MCF 10A (cell line): ENCODE results near the gene TAF4. TPM values are rescaled to one million over a fixed set of nuclear protein-coding genes. Genes with fewer than 3 reads are reported as not detected.

ENCODE experiments used
- Bru-seq: library from RNA; stranded (reverse); fragments of 400-500 nt; gene quantifications from one replicate; lab custom pipeline; 2021; lab: Mats Ljungman, UMichigan
- BruChase-seq, 2 experiments: library from RNA; stranded (reverse); fragments of 400-500 nt; gene quantifications; one replicate each; lab custom pipeline; 2021; lab: Mats Ljungman, UMichigan
- BruUV-seq: library from RNA; stranded (reverse); fragments of 400-500 nt; replicated peaks from 2 replicates; lab custom pipeline; 2021; lab: Mats Ljungman, UMichigan
- CTCF ChIA-PET: fragments of 300-600 bp; sonication (Branson Sonifier 250); formaldehyde crosslinking; extraction: SDS; loops from one replicate; lab custom pipeline; 2021; ENCODE audit warnings: antibody characterized with exemption, inconsistent platforms; lab: Yijun Ruan, JAX
- POLR2A ChIA-PET: fragments of 300-600, 350-650 bp; sonication (Branson Sonifier 250); formaldehyde crosslinking; extraction: SDS; loops from one replicate; lab custom pipeline; 2020; ENCODE audit warnings: antibody characterized with exemption, inconsistent platforms; lab: Yijun Ruan, JAX
- DNase-seq: peaks from one replicate; pipeline ENCODE4 v3.0.0-alpha.2; 2018; ENCODE audit not compliant: unreplicated experiment
- H3K27ac Mint-ChIP-seq: one replicate; pipeline ENCODE4 v1.8.0; 2022; ENCODE audit warnings: mild to moderate bottlenecking, low read depth, mixed read lengths; ENCODE audit not compliant: unreplicated experiment
- H3K27me3 Mint-ChIP-seq: one replicate; pipeline ENCODE4 v1.8.0; 2022; ENCODE audit warnings: mixed read lengths; ENCODE audit not compliant: insufficient read depth, unreplicated experiment
- H3K36me3 Mint-ChIP-seq: one replicate; pipeline ENCODE4 v1.8.0; 2022; ENCODE audit warnings: mild to moderate bottlenecking, moderate library complexity, mixed read lengths; ENCODE audit not compliant: insufficient read depth, unreplicated experiment
- H3K4me1 Mint-ChIP-seq: one replicate; pipeline ENCODE4 v1.8.0; 2022; ENCODE audit warnings: mixed read lengths; ENCODE audit not compliant: insufficient read depth, unreplicated experiment
- H3K4me3 Mint-ChIP-seq: one replicate; pipeline ENCODE4 v1.8.0; 2022; ENCODE audit warnings: mild to moderate bottlenecking, moderate library complexity, mixed read lengths; ENCODE audit not compliant: unreplicated experiment
- H3K9me3 Mint-ChIP-seq: one replicate; pipeline ENCODE4 v1.8.0; 2022; ENCODE audit warnings: mixed read lengths; ENCODE audit not compliant: unreplicated experiment
- intact Hi-C: fragments of 100-400 bp; cut with micrococcal nuclease; formaldehyde crosslinking; loops from 2 replicates; pipeline ENCODE4 v1.14.1; 2022
- long read RNA-seq: library from polyadenylated mRNA; stranded (forward); transcript quantifications from one replicate; pipeline ENCODE4 v2.0.0, GENCODE V29; 2022
- total RNA-seq: library from RNA; stranded (reverse); gene quantifications from 2 replicates; pipeline ENCODE4 v1.2.3, GENCODE V29; 2022
- TF ChIP-seq, protein P1 (sequence below): fragments of 200-600 bp; IDR thresholded peaks from one replicate; pipeline ENCODE4 v1.8.0; 2022; ENCODE audit warnings: antibody characterized with exemption, mild to moderate bottlenecking; ENCODE audit not compliant: unreplicated experiment

Gene TAF4, protein sequence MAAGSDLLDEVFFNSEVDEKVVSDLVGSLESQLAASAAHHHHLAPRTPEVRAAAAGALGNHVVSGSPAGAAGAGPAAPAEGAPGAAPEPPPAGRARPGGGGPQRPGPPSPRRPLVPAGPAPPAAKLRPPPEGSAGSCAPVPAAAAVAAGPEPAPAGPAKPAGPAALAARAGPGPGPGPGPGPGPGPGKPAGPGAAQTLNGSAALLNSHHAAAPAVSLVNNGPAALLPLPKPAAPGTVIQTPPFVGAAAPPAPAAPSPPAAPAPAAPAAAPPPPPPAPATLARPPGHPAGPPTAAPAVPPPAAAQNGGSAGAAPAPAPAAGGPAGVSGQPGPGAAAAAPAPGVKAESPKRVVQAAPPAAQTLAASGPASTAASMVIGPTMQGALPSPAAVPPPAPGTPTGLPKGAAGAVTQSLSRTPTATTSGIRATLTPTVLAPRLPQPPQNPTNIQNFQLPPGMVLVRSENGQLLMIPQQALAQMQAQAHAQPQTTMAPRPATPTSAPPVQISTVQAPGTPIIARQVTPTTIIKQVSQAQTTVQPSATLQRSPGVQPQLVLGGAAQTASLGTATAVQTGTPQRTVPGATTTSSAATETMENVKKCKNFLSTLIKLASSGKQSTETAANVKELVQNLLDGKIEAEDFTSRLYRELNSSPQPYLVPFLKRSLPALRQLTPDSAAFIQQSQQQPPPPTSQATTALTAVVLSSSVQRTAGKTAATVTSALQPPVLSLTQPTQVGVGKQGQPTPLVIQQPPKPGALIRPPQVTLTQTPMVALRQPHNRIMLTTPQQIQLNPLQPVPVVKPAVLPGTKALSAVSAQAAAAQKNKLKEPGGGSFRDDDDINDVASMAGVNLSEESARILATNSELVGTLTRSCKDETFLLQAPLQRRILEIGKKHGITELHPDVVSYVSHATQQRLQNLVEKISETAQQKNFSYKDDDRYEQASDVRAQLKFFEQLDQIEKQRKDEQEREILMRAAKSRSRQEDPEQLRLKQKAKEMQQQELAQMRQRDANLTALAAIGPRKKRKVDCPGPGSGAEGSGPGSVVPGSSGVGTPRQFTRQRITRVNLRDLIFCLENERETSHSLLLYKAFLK
- total RNA-seq (15.9 and 16.1 TPM in 2 replicates), Bru-seq, nascent RNA (percentile 53 among the genes with signal in this experiment), BruChase-seq, experiment 1, labeled RNA remaining after a 6-hour chase (percentile 59 among the genes with signal in this experiment), BruChase-seq, experiment 2, labeled RNA remaining after a 2-hour chase (percentile 61 among the genes with signal in this experiment)
- long read RNA-seq, full-length matches to known transcripts = 2 of 10 reads
- long read RNA-seq, partial matches to known transcripts = 6 of 10 reads
- long read RNA-seq, other reads (novel, unspliced or antisense) = 2 of 10 reads

DNA sequence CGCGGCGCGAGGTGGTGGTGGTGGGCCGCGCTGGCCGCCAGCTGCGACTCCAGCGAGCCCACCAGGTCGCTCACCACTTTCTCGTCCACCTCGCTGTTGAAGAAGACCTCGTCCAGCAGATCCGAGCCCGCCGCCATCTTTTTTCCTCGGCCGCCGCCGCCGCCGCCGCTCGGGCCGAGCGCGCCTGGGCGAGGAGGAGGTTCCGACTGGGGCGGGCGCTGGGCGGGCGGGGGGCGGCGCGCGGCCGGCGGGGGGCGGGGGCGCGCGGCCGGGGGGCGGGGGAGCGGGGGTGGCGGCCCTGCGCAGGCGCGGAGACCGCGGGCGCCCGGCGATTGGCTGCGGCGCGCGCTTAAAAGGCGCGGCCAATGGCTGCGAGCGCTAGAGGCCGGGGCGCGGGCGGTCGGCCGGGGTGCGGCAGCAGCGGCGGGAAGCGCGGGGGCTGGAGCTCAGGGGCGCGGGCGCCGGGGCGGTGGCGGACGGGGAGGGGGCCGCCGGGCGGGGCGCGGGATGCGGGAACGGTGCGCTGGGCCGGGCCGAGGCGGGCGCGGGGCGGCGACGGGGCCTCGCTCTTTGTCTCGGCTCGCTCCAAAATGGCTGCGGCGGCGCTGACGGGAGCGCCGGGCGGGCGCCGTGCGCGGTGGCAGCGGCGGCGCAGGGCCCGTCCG is at the start of gene TAF4:
TSS of gene TAF4 (minus strand) at position 208 of the 665 bp plus-strand sequence. CDS start at position 137, 71 bp downstream.
- Mint-ChIP-seq H3K27ac (peak within 1 kb of the TSS; percentile 75), H3K9me3 (no peaks in the 10 kb centered on the region), H3K4me3 (peak within 1 kb of the TSS; percentile 81), H3K27me3 (no peaks in the 10 kb centered on the region), H3K36me3 (peaks cover 24% of the 10 kb centered on the region), H3K4me1 (peaks cover 20% of the 10 kb centered on the region)
- BruUV-seq = no TSS peak
- TF ChIP-seq, protein P1, sequence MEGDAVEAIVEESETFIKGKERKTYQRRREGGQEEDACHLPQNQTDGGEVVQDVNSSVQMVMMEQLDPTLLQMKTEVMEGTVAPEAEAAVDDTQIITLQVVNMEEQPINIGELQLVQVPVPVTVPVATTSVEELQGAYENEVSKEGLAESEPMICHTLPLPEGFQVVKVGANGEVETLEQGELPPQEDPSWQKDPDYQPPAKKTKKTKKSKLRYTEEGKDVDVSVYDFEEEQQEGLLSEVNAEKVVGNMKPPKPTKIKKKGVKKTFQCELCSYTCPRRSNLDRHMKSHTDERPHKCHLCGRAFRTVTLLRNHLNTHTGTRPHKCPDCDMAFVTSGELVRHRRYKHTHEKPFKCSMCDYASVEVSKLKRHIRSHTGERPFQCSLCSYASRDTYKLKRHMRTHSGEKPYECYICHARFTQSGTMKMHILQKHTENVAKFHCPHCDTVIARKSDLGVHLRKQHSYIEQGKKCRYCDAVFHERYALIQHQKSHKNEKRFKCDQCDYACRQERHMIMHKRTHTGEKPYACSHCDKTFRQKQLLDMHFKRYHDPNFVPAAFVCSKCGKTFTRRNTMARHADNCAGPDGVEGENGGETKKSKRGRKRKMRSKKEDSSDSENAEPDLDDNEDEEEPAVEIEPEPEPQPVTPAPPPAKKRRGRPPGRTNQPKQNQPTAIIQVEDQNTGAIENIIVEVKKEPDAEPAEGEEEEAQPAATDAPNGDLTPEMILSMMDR = no peak
- ChIA-PET POLR2A (interaction anchor here (0.6 to 6.4 kb wide), 25 partner anchors 9 to 859 kb away, joined by 3 to 110 read pairs (median 4); partner anchors contain the start of genes LSM14B, MTG2, OSBPL2 and PSMA7), CTCF (interaction anchor here (0.9 kb wide), 1 partner anchor 76 kb away, joined by 4 read pairs; no protein-coding TSS in a partner anchor)
- DNase-seq = peak; percentile 70
- intact Hi-C loops = loop anchor here (1.0 kb wide), 1 partner anchor 55 kb away; no protein-coding TSS in a partner anchor

DNA sequence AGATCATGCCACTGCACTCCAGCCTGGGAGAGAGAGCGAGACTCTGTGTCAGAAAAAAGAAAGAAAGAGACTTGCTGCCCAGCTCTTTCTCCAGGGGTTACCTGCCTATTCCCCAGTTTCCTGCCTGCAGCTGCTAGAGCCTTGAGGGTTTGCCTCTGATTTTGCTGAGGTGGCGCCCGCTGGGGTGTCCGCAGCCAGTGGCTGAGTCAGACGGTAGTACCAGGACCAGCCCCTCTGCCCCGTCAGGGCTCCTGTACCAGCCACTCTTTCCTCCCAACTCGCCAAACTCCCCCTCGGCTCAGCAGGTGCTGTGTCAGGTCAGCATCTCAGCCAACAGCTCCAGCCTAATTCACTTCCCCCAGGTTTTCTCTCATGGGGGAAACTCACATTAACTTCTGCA is 49.2 kb upstream of the TAF4 start:
- intact Hi-C loops = no loop called here
- no TSS peak for BruUV-seq
- H3K4me1 Mint-ChIP-seq = no peaks in the 10 kb centered on the region
- no peak overlapping the region for H3K27ac Mint-ChIP-seq
- no peak for DNase-seq
- peaks cover 6% of the 10 kb centered on the region for H3K36me3 Mint-ChIP-seq
- TF ChIP-seq, protein P1 = no peak
- H3K27me3 Mint-ChIP-seq = no peaks in the 10 kb centered on the region
- peaks cover 13% of the 10 kb centered on the region for H3K9me3 Mint-ChIP-seq
- no peak overlapping the region for H3K4me3 Mint-ChIP-seq
- ChIA-PET POLR2A (interaction anchor here (0.6 kb wide), 1 partner anchor 643 kb away, joined by 3 read pairs; no protein-coding TSS in a partner anchor), CTCF (interaction anchor here (0.6 to 1.2 kb wide), 4 partner anchors 18 to 307 kb away, joined by 3 to 4 read pairs (median 3); no protein-coding TSS in a partner anchor)

DNA sequence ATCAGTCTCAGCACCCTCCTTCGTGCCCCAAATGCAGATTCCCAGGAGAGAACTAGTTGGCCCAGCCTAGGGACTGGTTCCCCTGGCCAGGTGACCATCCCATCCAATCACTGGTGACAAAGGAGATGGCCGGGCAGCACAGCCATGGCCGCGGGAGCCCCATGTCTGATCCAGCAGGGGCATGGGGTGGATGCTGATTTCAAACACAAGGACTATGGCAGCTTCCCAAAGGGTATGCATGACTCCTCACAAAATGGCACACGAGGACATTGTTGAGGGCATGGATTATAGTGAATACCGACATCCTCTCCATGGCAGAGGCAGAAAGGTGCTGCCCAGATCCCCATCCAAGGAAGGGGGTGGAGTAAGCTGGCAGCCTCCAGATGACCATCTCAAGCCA is 46.7 kb upstream of the TAF4 start:
- no peak overlapping the region for H3K27ac Mint-ChIP-seq
- ChIA-PET POLR2A (no interaction called here), CTCF (interaction anchor here (0.8 to 1.7 kb wide), 2 partner anchors 9 to 101 kb away, joined by 3 to 6 read pairs; no protein-coding TSS in a partner anchor)
- peaks cover 32% of the 10 kb centered on the region for H3K9me3 Mint-ChIP-seq
- no TSS peak for BruUV-seq
- no peaks in the 10 kb centered on the region for H3K4me1 Mint-ChIP-seq
- TF ChIP-seq, protein P1 = no peak
- DNase-seq = no peak
- H3K36me3 Mint-ChIP-seq = peaks cover 6% of the 10 kb centered on the region
- intact Hi-C loops = no loop called here
- H3K27me3 Mint-ChIP-seq = no peaks in the 10 kb centered on the region
- H3K4me3 Mint-ChIP-seq = no peak overlapping the region
